GM13977 (cell line): Measurements from ENCODE around the gene SYNJ2.

Experiments used
- DNase-seq: peaks from one replicate; pipeline ENCODE4 v3.0.0; 2012; ENCODE audit warnings: low spot score
- in situ Hi-C: fragments of 300-500 bp; cut with MboI; formaldehyde crosslinking; loops from one replicate; pipeline ENCODE4 v1.12.0; 2022; ENCODE audit warnings: low sequenced_read_pairs, low pct_unique_long_range_greater_than_20kb, mixed read lengths, inconsistent platforms; ENCODE audit not compliant: unreplicated experiment
- TF ChIP-seq, protein P1 (sequence below): IDR thresholded peaks from 2 replicates; pipeline ENCODE4 v1.5.1; 2012; ENCODE audit warnings: mild to moderate bottlenecking, control low read depth; ENCODE audit not compliant: insufficient read depth; ENCODE audit errors: extremely low read depth, missing control alignments

SYNJ2 gene

DNA sequence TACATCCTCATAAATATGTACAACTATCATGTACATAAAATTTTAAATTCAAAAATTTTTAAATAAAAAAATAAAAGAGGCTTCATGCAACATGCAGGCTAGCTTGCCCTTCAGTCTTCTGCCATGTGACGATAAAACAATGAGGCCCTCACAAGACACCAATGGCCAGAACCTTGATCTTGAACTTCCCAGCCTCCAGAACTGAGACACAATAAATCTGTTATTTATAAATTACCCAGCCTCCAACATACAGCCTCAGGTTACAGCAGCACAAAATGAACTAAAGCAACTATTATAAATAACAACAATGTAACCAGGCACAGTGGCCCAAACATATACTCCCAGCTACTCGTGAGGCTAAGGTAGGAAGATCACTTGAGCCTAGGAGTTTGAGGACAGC lies 143.6 kb downstream of the SYNJ2 start:
- TF ChIP-seq, protein P1, sequence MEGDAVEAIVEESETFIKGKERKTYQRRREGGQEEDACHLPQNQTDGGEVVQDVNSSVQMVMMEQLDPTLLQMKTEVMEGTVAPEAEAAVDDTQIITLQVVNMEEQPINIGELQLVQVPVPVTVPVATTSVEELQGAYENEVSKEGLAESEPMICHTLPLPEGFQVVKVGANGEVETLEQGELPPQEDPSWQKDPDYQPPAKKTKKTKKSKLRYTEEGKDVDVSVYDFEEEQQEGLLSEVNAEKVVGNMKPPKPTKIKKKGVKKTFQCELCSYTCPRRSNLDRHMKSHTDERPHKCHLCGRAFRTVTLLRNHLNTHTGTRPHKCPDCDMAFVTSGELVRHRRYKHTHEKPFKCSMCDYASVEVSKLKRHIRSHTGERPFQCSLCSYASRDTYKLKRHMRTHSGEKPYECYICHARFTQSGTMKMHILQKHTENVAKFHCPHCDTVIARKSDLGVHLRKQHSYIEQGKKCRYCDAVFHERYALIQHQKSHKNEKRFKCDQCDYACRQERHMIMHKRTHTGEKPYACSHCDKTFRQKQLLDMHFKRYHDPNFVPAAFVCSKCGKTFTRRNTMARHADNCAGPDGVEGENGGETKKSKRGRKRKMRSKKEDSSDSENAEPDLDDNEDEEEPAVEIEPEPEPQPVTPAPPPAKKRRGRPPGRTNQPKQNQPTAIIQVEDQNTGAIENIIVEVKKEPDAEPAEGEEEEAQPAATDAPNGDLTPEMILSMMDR: no peak
- in situ Hi-C loops: no loop called here
- no peak for DNase-seq

DNA sequence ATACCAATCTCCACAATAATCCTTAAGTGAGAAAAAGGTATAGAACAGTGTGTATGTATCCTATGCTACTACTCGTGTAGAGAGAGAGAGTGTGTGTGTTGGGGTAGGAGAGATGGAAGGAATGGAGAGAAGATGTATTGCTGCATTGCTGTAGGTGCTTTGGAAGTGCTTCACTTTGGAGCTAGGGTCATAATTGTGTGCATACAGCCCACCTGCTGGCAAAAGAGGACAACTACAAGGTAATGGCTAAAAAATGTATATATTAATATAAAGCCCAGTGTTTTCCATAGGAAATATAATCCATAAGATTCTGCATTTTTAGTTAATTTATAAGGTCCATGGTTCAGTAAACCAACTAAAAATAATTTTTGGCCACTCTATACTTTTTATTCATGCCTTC lies 150.3 kb downstream of the SYNJ2 start:
- DNase-seq: peak; percentile 38
- in situ Hi-C loops: no loop called here
- TF ChIP-seq, protein P1: peak; percentile 41

DNA sequence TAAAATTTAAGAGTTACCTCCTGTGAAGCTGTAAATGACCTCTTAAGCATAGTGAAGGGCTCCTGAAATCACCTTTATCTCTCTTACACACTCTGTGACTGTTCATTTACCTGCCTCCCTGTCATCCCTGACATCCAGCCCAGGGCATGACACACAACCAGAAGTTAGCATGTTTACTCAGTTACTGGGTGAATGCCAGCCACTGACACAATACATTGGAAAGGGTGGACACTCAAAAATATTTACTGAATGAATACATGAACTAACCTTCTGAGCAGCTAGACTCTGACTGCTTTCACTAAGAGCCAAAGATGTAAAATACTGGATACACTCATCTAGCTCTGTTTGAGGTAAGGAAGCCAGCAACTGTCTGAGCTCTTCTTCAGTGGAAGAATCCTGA lies 161.1 kb downstream of the SYNJ2 start:
- DNase-seq: no peak
- TF ChIP-seq, protein P1: no peak
- in situ Hi-C loops: no loop called here

DNA sequence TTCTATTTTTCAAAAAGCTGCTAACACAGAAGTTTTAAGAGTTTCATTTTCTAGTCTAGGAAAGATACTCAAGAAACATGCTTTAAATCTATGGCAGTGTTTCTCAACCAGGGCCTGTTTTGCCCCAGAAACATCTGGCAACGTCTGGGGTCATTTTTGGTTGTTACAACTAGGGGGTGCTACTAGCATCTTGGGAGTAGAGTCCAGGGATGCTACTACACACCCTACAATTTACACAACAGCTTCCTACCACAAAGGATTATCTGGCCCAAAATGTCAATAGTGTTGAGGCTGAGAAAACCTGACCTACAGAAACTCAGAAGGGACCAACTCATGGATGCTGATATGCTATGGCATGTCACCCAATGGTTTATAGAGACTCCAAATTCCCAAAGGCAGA lies 162.0 kb downstream of the SYNJ2 start:
- peak; percentile 19 for DNase-seq
- TF ChIP-seq, protein P1: peak; percentile 27
- in situ Hi-C loops: no loop called here
